ENCODE data around the gene MGMT.

The MGMT gene

DNA sequence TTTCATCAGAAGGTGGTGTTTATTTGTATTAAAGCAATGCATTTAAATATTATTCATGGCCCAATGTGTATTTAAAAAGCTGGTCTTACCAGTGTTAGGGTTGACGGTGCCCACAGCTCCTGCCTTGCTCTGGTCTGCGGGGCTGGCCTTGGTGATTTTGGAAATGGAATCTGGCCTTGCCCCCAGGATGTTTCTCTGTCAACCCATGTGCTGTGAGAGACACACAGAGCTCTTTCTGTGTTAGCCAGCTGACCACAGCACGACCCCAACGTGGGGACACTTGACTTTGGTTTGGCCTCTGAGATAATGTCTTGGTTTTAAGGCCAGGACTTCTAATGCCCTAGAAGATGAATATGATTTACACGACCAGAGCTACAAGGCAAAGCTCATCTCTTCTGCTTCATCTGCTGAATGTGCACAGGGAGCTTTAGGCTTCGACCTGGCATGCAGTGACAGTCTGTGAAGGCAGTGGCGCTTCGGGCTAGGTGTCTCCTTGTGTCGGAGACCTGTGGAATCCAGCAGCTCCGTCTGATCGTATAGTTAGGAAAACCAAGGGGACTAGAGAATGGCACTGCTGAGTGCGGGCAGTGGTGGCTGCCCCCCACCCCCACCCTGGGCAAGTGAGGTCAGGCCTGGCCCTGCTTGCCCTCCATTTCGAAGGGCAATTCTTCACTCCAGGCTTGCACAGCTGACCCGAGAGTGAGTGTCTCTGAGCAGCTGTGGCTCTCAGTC is 250.9 kb downstream of the MGMT start:
- DNase-seq: no peak

DNA sequence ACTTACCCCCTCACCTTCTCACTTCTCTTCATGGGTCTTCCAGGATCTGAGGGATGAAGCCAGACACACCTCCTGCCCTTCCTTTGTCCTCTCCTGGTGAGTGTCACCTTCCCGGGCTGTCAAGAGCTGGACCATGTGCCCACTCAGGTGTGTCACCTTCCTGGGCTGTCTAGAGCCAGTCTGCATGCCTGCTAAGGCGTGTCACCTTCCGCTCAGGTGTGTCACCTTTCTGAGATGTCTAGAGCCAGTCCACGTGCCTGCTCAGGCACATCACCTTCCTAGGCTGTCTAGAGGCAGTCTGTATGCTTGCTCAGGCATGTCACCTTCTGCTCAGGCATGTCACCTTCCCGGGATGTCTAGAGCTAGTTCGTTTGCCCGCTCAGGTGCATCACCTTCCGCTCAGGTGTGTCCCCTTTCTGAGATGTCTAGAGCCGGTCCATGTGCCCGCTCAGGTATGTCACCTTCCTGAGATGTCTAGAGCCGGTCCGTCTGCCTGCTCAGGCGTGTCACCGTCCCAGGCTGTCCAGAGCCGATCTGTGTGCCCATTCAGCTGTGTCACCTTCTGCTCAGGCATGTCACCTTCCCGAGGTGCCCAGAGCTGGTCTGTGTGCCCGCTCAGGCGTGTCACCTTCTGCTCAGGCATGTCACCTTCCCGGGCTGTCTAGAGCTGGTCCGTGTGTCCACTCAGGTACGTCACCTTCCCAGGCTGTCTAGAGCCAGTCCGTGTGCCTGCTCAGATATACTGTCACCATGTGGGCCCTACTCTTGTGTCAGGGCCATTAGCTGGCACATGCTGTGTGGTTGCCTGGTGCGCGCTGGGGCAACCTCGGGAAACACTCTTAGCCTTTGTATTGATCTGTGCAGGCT is 251.7 kb downstream of the MGMT start:
- DNase-seq: no peak

DNA sequence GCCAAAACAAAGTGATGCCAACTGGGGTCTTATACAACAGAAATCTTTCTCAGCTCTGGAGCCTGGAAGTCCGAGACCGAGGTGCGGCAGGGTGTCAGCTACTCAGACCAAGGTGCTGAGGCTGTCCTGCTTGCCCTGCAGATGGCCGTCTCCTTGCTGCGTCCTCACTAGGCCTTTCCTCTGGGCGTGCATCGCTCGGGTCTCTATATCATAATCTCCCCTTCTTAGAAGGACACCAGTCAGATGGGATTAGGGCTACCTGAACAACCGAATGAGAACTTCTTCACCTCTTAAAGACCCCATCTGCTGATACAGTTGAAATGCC is 252.3 kb downstream of the MGMT start:
- DNase-seq: no peak

DNA sequence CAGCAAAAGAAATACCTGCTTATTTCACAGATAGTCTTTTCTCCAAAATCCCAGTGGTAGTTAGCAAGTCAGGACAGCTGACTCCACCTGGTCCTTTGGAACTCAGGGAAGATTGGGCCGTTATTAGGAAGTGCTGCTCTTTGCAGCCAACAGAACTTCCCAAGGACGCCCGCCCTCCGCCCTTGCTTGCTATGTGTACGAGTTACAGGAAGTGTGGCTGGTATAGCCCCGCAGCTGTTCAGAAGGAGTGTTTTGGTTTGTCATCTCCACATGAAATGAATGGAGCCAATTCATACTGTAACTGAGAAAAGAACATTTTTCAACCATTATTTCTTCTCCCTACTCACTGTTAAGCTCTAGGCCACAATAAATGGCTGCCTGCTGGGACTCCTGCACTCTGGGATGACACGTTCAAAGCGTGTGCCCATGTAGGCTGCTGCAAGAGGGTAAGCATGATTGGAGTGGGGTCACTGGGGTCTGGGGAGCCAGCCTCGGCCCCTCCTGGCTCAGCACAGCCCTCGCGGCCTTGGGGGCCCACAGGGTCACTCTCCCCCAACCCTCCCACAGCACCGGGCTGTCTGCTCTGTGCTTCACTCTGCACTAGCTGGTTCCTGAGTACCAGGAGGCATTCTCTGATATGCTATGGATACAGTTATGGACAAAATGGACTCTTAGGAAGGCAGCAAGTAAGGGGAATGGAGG is 253.0 kb downstream of the MGMT start:
- no peak for DNase-seq

DNA sequence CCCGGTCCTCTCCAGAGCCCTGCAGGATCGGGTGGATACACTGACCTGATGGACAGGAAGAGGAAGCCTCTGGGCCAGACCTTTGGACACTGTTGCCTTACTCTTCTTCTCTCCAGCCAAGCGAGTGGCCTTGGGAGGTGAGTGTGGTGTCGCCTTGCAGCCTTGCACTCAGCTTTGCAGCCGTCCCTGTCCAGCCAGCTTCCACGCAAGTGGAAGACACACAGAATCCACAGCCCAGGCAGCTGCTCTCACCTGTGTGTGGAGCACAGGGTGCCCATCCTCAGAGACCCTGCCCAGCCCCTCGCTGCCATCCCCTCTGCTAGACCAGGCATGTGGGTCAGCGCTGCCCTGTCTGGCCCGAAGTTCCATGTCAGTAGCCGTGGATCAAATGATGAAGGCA is 258.0 kb downstream of the MGMT start:
- no peak for DNase-seq

DNA sequence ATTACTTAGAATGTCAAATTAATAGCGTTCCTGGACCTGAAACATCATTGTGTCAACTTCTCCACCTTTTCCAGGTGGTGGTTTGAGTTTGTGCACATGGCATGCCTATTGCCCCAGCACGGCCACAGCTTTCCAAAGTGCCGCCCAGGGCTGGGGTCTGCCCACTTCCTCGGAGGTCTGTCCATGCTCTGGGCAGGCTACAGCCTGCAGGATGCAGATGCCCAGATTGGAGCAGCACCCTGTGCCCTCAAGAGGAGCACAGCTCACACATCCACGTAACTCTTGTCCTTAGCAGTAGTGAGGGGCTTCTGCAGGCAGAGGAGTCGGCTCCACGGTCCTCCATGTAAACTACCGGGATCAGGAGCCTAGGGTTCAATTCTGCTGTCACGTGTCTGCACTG is 258.4 kb downstream of the MGMT start:
- DNase-seq: no peak

DNA sequence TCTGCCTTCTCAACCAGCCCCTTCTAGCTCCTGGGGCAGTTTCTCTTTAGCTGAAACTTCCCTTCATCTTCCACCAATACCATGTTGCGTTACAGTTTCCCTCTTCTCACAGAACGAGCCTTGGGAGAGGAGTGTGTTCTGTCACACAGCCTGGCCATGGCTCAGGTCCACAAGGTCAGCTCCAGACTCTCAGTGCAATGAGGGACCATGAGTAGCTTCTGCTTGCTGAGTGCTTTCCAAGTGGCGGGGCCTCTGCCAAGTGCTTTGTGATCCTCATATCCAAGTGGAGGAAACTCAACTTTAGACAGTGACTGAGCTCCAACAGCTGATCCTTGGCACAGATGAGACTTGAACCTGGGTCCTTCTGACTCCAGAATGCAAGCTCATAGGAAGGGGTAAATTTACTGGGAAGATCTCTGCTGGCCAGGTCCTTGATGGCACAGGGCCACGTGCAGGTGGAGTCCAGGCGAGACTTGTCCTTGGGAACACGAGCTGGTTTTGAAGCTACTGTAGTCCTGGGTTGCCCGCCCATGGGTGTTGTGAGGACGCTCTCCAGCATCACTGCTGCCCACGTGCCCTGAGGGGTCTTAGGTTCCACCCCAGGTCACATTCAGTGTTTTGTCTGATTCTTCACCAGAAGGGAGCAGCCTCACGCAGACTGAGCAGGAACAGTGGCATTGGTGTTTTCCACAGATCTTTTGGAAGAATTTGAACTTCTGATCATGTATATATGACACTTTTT is 259.0 kb downstream of the MGMT start:
- no peak for DNase-seq

DNA sequence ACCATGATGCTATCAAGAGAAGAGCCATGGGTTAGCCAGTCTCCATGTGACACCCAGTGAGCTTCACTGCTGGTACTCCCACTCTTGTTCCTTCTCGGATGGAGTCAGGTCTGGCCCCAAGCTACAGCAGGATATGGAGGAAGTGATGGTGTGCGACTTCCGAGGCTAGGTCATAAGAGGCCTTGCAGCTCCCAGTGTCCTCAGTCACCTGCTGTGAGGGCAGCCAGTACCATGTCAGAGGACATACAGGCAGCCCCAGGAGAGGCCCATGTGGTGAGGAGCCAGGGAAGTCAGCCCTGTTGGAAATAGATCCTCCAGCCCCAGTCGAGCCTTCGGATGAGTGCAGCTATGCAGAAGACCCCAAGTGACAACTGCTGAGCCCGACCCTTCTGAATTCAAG is 260.0 kb downstream of the MGMT start:
- DNase-seq: no peak

DNA sequence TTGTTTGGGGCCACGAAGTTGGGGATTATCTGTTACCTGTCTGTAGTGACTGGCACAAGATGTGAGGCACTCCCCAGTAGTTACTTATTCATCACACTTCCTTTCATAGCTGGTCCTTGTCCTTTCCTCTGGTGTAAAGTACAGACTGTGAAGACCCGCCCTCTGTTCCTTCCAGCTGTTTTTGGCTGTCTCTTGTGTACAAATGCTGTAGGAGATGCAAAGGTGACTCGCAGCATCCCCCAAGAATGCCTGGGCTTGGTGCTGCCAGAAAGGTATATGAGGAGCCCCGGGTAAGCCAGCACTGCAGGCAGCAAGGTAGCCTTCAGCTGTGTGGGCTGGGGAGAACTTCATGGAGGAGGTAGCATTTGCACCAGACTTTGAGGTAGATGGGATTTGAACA is 260.5 kb downstream of the MGMT start:
- DNase-seq: no peak

DNA sequence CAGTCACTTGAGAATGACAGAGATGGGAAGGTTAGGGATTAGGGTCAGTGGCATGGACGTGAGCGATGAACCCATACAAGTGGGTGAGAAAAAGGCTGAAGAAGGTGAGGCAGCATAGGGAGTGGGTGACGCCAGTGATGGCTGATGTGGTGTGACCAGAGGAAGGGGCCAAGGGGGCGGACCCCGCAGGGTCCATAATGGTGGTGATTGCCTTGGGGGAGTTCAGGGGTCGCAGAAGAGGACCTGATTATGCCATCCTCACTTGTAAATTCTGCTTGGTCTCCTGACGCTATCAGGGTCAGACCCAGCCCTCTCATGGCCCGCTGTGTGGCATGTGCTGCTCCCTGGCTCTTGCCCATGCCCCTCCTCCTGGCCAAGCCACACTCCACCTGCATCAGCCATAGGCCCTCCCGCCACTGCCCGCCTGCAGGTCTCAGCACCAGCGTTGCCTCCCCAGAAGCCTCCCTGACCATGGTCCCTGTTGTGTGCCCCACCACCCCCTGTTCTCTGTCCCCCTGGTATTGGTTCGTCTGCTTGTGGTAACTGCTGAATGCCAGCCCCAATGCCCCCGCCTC is 261.3 kb downstream of the MGMT start:
- no peak for DNase-seq

DNA sequence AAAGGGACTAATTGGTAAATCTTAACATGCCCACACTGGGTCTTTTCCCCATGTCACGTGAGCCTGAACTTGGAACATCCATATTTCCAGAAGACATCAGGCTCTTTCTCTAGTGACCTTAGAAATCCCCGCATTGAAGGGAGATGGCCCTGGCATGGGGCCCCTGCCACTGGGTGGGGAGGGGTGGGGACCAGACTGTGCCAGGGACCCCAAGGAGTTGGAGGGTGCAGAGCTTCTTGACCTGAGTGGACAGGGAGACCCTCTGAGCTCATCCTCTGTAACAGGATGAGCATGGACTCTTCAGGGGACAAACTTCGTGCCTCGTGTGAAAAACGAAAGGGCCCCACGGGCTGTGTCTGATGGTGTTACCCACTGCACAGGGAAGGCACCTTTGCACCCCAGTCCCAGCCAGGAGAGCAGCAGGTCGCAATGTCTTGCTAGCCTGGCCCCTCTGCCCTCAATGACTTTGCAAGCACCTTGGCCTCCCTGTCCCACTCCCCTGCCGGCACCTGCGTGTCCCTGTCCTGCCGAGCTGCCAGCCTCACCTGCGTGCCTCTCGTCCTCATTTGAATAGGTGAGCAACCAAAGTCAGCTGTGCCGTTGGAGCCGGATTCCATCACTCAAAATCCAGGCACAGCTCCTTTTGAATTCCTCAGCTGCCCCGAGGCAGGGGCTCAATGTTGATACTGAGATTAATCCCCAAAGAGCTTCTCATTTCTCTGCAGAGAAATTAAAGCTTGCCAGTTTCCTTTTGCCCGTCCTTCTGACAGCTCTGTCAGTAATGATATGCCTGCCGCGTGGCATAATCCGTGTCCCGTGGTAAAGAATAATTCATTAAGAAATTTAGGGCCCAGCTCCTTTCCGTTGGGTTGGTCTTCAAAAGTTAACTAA is 262.1 kb downstream of the MGMT start:
- no peak for DNase-seq

DNA sequence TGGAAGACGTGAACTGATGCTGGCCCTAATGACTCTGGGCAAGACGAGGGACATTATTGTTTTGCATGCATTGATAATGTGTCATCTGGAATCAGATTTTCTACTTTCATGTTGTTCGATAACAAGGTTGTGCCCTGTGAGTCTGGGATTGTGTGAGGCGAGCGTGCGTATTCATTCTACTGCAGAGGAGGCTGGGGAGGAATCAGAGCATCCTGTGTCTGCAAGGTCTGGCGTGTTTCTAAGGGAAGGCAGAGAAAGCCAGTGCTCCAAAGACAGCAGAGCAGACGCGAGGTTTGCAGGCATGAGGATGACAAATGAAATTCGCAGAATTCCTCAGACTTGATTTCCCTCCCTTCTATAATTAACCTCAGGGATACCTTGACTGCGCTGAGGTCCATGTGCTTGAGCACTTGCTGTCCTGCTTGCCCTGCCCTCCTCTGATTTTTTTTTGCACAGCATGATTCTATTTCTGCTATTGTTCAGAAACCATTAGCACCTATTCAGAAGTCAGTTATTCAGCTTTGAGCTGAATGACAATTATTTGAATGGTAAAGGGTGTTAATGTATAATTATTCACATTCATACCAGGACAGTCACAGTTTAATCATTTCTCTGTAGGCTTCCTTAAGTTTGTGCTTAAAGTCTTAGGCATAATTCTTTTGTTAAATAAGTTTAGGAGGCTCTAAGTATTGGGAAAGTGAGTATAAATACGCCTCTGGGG is 263.4 kb downstream of the MGMT start:
- DNase-seq: no peak

DNA sequence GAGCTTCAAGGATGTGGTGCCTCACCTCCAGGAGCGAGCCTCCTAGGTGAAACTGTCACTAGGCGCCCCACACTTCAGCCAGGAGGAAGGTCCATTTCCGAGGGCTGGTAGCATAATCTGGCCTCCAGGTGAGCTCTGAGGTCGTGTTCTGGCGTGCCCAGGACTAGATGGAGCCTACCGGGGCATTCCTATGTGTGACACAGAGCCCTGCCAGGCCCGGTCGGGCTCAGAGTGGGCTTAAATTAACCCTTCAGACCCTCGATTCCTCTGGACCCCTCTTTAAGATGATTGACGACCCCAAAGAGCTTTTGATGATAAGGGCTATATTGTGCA is 263.9 kb downstream of the MGMT start:
- DNase-seq: no peak

DNA sequence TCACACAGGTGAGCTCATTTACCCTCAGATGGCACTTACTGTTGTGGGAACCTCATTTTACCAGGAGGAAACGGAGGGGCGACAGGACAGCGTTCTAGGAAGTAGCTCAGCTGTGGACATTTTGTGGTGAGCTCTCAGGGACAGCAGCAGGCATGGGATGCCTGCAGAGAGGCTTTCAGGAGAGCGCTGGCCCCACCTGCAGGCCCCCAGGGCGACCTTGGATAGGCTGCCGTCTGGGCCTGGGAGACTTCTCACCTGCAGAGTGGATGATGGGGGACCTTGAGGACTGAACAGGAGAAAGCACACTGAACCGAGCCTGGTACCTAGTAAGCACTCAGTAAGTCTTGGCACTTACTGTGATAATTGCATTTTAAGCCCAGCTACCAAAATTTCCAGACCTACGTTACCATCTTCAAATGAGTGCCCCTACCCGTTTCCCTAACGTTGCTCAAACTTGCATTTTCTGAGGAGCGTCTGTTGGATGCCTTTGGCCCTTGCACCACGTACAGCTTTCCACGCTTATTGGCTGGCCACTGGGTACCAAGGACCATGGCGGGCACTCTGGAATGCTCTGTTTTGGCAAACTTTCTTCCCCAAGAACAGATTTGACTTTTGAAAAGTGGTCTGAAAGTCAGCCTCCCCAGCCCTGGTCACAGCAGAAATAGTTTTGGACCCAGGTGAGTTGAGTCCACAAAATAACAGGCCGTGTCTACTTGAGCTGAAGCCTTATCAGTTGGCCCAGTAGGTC is 273.7 kb downstream of the MGMT start:
- DNase-seq: no peak

DNA sequence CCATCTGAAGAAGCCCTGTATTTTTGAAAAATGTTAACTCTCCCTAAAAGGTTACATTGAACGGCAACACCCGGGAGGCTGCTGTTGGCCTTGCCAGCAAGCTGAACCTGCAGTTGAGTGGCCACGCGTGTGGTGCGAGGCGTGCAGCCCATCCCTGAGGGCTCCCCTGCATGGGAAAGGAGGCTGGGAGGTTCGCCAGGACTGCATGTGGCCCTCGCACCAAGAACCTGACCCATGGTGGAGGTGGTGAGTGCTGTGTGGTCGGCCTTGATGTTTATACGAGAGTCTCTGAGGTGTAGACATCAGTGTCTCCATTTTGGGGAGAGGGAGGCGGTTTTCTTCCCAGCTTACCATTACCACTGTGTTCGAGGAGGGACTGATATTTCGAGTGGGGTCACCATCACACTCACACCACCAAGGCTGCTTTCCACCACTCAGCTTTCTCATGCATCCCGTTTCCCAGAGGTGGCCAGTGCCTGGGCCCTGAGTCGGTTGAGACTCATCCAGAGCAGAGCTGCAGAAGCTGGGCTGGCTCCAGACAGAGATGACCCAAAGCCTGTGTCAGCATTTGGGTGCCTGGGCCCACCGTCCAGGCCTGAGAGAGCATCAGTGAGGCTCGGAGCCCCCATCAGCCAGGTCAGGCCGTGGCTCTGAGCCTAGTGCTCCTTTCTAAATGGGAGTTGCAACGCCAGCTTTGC is 274.4 kb downstream of the MGMT start:
- no peak for DNase-seq

DNA sequence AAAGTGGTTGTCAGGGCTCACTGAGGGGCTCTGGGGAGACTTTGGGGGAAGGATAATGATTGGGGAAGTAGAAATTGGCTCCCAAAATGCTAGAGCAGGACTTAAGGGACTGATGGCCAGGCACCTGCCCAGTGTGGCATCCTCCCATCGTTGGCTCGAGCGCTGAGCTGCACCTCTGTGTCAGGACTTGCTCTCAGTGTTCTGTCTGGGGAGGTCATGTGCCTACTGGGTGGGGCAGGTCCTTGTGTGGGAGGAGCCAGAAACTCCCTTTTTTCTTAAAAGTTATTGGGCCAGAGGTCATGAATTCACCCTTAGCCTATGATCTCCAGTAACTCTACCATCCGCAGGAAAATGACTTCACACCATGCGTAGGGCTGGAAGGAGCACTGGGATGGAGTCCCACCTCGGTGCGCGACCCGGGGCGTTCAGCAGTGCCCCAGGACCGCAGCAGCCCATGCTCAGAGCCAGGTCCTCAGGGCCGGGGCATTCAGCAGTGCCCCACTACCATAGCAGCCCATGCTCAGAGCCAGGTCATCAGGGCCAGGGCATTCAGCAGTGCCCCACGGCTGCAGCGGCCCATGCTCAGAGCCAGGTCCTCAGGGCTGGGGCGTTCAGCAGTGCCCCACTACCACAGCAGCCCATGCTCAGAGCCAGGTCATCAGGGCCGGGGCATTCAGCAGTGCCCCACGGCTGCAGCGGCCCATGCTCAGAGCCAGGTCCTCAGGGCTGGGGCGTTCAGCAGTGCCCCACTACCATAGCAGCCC is 275.1 kb downstream of the MGMT start:
- DNase-seq: no peak

DNA sequence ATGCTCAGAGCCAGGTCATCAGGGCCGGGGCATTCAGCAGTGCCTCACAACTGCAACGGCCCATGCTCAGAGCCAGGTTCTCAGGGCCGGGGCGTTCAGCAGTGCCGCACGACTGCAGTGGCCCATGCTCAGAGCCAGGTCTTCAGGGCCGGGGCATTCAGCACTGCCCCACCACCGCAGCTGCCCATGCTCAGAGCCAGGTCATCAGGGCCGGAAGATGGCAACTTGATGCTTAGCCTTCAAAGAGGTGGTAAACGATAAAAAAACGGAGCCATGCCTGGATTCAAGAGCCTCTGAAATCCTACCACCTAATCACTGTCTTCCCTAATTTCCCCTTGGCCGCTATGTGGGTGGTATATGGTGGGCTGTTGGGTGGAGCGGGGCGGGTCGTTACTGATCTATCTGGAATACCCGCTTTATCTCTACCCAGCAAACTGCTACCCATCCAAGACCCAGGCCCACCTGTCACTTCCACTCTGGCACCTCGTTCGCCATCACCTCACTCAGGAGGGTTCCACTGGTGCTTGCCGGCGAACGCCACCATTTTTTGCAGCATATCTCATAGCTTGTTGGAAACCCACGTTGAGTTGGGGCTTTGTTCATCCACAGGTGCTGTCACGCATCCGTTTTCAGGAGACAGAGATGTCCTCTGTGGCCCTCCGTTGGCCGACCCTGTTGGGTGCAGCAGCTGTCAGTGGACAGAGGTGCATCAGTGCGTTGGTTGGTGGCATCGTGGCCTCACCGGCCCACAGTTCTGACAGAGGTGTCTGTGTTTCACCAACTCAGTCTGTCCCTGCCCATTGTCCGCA is 275.9 kb downstream of the MGMT start:
- DNase-seq: no peak

DNA sequence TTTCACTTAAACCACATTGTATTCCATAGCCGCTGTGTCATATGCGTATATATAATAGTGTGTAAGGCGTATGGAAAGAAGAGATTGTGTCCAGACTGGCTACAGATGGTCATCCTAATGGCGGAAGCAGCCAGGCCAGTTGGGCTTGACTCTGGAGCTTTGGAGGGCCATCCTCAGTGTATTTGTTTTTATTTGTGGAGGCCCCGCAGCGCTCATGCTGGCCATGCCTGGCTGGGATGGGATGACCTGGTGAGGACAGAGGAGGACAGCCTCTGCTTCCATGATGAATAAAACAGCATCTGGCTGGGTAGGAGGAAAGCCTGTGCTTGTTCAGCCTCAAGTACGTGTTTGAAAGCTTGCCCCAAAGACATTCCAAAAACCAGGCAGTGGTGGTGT is 276.7 kb downstream of the MGMT start:
- no peak for DNase-seq

All from CD4-positive, alpha-beta T cell treated with Interferon gamma for 1 hour (primary cell).